Gastroesophageal sphincter (tissue), 3 donors: Measurements from ENCODE around the gene TTLL7.

Source experiments
- POLR2A ChIP-seq, 2 donors: fragments of 450-650 bp; IDR thresholded peaks; one replicate each; pipeline ENCODE4 v1.6.1; 2017; ENCODE audit warnings: antibody characterized with exemption in 2 of 2, mild to moderate bottlenecking in 2 of 2, moderate library complexity in 1 of 2
- TF ChIP-seq, protein P1 (sequence below), 4 experiments: fragments of 200-600 bp in 2 of 4; fragments of 450-650 bp in 2 of 4; sonication (generic) in 1 of 4; IDR thresholded peaks; one replicate each; pipeline ENCODE4 v1.5.1; 2017 to 2019; ENCODE audit warnings: antibody characterized with exemption in 4 of 4, mild to moderate bottlenecking in 2 of 4, moderate library complexity in 2 of 4

DNA sequence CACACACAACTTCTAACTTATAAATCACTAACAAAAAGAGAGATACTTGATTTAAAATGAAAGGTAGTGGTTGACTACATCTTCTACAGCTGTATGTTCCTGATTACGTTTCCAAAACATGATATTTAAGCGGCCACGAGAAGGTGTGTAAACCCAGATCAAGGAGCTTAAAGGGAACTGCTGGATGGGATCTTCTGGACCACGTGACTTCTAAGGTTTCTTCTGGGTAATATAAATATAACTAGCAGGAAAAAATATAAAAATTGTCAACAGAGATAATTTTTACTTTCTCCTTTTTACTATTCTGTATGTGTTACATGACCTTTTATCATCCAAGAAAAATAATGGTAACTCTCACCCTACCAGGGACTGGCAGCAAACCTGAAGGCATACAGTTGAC lies 66.2 kb downstream of the TTLL7 start:
- no peak for TF ChIP-seq POLR2A (IDR thresholded peaks at IDR 0.05)
- TF ChIP-seq, protein P1, sequence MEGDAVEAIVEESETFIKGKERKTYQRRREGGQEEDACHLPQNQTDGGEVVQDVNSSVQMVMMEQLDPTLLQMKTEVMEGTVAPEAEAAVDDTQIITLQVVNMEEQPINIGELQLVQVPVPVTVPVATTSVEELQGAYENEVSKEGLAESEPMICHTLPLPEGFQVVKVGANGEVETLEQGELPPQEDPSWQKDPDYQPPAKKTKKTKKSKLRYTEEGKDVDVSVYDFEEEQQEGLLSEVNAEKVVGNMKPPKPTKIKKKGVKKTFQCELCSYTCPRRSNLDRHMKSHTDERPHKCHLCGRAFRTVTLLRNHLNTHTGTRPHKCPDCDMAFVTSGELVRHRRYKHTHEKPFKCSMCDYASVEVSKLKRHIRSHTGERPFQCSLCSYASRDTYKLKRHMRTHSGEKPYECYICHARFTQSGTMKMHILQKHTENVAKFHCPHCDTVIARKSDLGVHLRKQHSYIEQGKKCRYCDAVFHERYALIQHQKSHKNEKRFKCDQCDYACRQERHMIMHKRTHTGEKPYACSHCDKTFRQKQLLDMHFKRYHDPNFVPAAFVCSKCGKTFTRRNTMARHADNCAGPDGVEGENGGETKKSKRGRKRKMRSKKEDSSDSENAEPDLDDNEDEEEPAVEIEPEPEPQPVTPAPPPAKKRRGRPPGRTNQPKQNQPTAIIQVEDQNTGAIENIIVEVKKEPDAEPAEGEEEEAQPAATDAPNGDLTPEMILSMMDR (IDR thresholded peaks at IDR 0.05), result no peak
